HCT116 (cell line): ENCODE data around the gene OR2V2. TPM values are rescaled to one million over a fixed set of nuclear protein-coding genes. Genes with fewer than 3 reads are reported as not detected.

Experiments used
- ATAC-seq: fragments of 200-7000 bp; cut with Tn5 transposase; 2 replicates; pipeline ENCODE4 v1.9.1; 2020; ENCODE audit warnings: mild to moderate bottlenecking, moderate library complexity
- BruUV-seq: library from RNA; stranded (reverse); fragments of 400-500 nt; replicated peaks from 2 replicates; lab custom pipeline; 2021; lab: Mats Ljungman, UMichigan
- CTCF ChIA-PET: fragments of 300-600 bp; sonication (Branson Sonifier 250); formaldehyde crosslinking; loops from one replicate; lab custom pipeline; 2021; ENCODE audit warnings: antibody characterized with exemption; lab: Charles Lee
- POLR2A ChIA-PET: fragments of 300-600, 350-600 bp; sonication (Branson Sonifier 250); formaldehyde crosslinking; loops from one replicate; lab custom pipeline; 2021; ENCODE audit warnings: antibody characterized with exemption; lab: Charles Lee
- RAD21 ChIA-PET, 2 experiments: fragments of 300-600 bp; sonication (Branson Sonifier 250); formaldehyde crosslinking; loops; one replicate each; lab custom pipeline; 2023; ENCODE audit warnings: low total read pairs in 2 of 2; ENCODE audit not compliant: uncharacterized antibody in 2 of 2, unreplicated experiment in 2 of 2, low non-redundant PET in 1 of 2; lab: Charles Lee
- DNase-seq: peaks from one replicate; pipeline ENCODE4 v3.0.0-alpha.2; 2010; ENCODE audit warnings: low read depth, low spot score
- H2AFZ ChIP-seq: fragments of 200-600 bp; shearing (Covaris generic), sonication (generic); 2 replicates; pipeline ENCODE4 v1.6.1; 2017; ENCODE audit warnings: low read depth, mixed run types, mixed read lengths, antibody characterized with exemption, low read length; ENCODE audit not compliant: poor library complexity, severe bottlenecking
- H3K27ac ChIP-seq: 2 replicates; pipeline ENCODE4 v1.5.1; 2012; ENCODE audit warnings: low read depth, low read length
- H3K27me3 ChIP-seq: fragments of 200-600 bp; sonication (generic); 2 replicates; pipeline ENCODE4 v1.6.1; 2016; ENCODE audit warnings: mixed run types, low read length, mixed read lengths; ENCODE audit not compliant: insufficient read depth
- H3K36me3 ChIP-seq, 2 experiments: fragments of 200-500 bp in 1 of 2; fragments of 200-600 bp in 1 of 2; sonication (Bioruptor generic) in 1 of 2; sonication (generic) in 1 of 2; 2 replicates each; pipeline versions ENCODE4 v1.5.1 to v1.6.1; 2014 to 2016; ENCODE audit warnings: low read length in 2 of 2, inconsistent platforms in 1 of 2, mixed read lengths in 1 of 2, mixed run types in 1 of 2; ENCODE audit not compliant: insufficient read depth in 2 of 2, control insufficient read depth in 1 of 2
- H3K4me1 ChIP-seq, 2 experiments: fragments of 200-600 bp in 1 of 2; sonication (generic) in 1 of 2; 2 replicates each; pipeline versions ENCODE4 v1.5.1 to v1.6.1; 2012 to 2017; ENCODE audit warnings: low read length in 2 of 2, inconsistent platforms in 1 of 2, mild to moderate bottlenecking in 1 of 2, mixed read lengths in 1 of 2, mixed run types in 1 of 2, moderate library complexity in 1 of 2; ENCODE audit not compliant: insufficient read depth in 2 of 2, control insufficient read depth in 1 of 2
- H3K4me2 ChIP-seq: fragments of 200-600 bp; sonication (generic); 2 replicates; pipeline ENCODE4 v1.6.1; 2017; ENCODE audit warnings: mixed run types, low read length, mixed read lengths
- H3K4me3 ChIP-seq, 2 experiments: fragments of 200-600 bp in 1 of 2; sonication (generic) in 1 of 2; replicated peaks in 1 of 2; 2 replicates each; pipeline ENCODE4 v1.5.1; 2011 to 2016; ENCODE audit warnings: low read length in 2 of 2, control low read depth in 1 of 2, low read depth in 1 of 2, mild to moderate bottlenecking in 1 of 2, mixed read lengths in 1 of 2, mixed run types in 1 of 2
- H3K79me2 ChIP-seq: fragments of 200-600 bp; sonication (generic); 2 replicates; pipeline ENCODE4 v1.6.1; 2017; ENCODE audit warnings: mild to moderate bottlenecking, mixed run types, low read length, moderate library complexity, mixed read lengths; ENCODE audit not compliant: insufficient read depth
- H3K9ac ChIP-seq: fragments of 200-600 bp; sonication (generic); 2 replicates; pipeline ENCODE4 v1.6.1; 2016; ENCODE audit warnings: low read length, mixed read lengths
- H3K9me2 ChIP-seq: fragments of 200-600 bp; sonication (generic), shearing (Covaris generic); 2 replicates; pipeline ENCODE4 v1.6.1; 2017; ENCODE audit warnings: mixed run types, mild to moderate bottlenecking, moderate library complexity; ENCODE audit not compliant: insufficient read depth
- H3K9me3 ChIP-seq, 2 experiments: fragments of 200-500 bp in 1 of 2; fragments of 200-600 bp in 1 of 2; sonication (Bioruptor generic) in 1 of 2; sonication (generic) in 1 of 2; 2 replicates each; pipeline ENCODE4 v1.6.1; 2014 to 2017; ENCODE audit warnings: low read length in 2 of 2, mixed read lengths in 2 of 2, inconsistent platforms in 1 of 2, low read depth in 1 of 2, mild to moderate bottlenecking in 1 of 2, mixed run types in 1 of 2, moderate library complexity in 1 of 2; ENCODE audit not compliant: control insufficient read depth in 1 of 2, insufficient read depth in 1 of 2
- H4K20me1 ChIP-seq: fragments of 200-600 bp; sonication (generic), shearing (Covaris generic); 2 replicates; pipeline ENCODE4 v1.6.1; 2017; ENCODE audit warnings: mixed run types, mild to moderate bottlenecking, moderate library complexity; ENCODE audit not compliant: insufficient read depth
- ATF3 ChIP-seq: IDR thresholded peaks from 2 replicates; pipeline ENCODE4 v1.6.1; 2012
- CBX3 ChIP-seq: IDR thresholded peaks from 2 replicates; pipeline ENCODE4 v1.6.1; 2012; ENCODE audit warnings: low read depth
- CTCF ChIP-seq, 3 experiments: fragments of 200-600 bp in 1 of 3; sonication (generic) in 1 of 3; IDR thresholded peaks in 2 of 3; conservative IDR thresholded peaks in 1 of 3; 2 replicates each; pipeline ENCODE4 v1.5.1; 2012 to 2017; ENCODE audit warnings: low read depth in 2 of 3, low read length in 2 of 3, antibody characterized with exemption in 1 of 3, borderline replicate concordance in 1 of 3, control low read depth in 1 of 3, mild to moderate bottlenecking in 1 of 3, mixed read lengths in 1 of 3, mixed run types in 1 of 3, moderate library complexity in 1 of 3; ENCODE audit not compliant: insufficient read depth in 1 of 3
- ELF1 ChIP-seq: IDR thresholded peaks from 2 replicates; pipeline ENCODE4 v1.6.1; 2012; ENCODE audit warnings: low read depth, borderline replicate concordance
- SIN3A ChIP-seq: IDR thresholded peaks from 2 replicates; pipeline ENCODE4 v1.6.1; 2012; ENCODE audit warnings: low read depth
- SRF ChIP-seq: IDR thresholded peaks from 2 replicates; pipeline ENCODE4 v1.6.1; 2012; ENCODE audit warnings: low read depth
- ZBTB33 ChIP-seq: IDR thresholded peaks from 2 replicates; pipeline ENCODE4 v1.6.1; 2011; ENCODE audit warnings: mild to moderate bottlenecking, low read length, moderate library complexity; ENCODE audit not compliant: insufficient replicate concordance; ENCODE audit errors: extremely low read depth
- ZFX ChIP-seq: fragments of 450-650 bp; IDR thresholded peaks from 2 replicates; pipeline ENCODE4 v1.6.1; 2017
- intact Hi-C: fragments of 100-400 bp; cut with micrococcal nuclease; formaldehyde crosslinking; loops from 2 replicates; pipeline ENCODE4 v1.10.0; 2022
- total RNA-seq: library from RNA; stranded (reverse); gene quantifications from one replicate; pipeline ENCODE4 v1.2.1, GENCODE V29; 2021; ENCODE audit not compliant: unreplicated experiment

The OR2V2 gene
- total RNA-seq, 1 experiment from 2014 or later, result not detected

GRCh38 chr5:181187500-181188213 lies 40.3 kb downstream of the OR2V2 start:
- BruUV-seq, result no TSS peak
- Histone ChIP-seq H3K9ac (peak overlapping the region; percentile 45), H3K4me2 (peak overlapping the region; percentile 90), H3K79me2 (0 out of 2 replicates have a peak, but pooled peaks cover 6% of the 10 kb centered on the region), H2AFZ (peak overlapping the region; percentile 93), H4K20me1 (no peaks in the 10 kb centered on the region), H3K4me3 (peak overlapping the region; percentile 29 to 42), H3K9me3 (no peaks in the 10 kb centered on the region), H3K36me3 (no peaks in the 10 kb centered on the region), H3K4me1 (peaks cover 23 to 56% of the 10 kb centered on the region in 2 experiments), H3K9me2 (no peaks in the 10 kb centered on the region), H3K27me3 (no peaks in the 10 kb centered on the region), H3K27ac (peak overlapping the region; percentile 67)
- peak; percentile 40 for ATAC-seq
- DNase-seq, result peak; percentile 86
- RAD21 ChIA-PET, result no interaction called here
- POLR2A ChIA-PET, result interaction anchor here (0.7 to 3.2 kb wide), 8 partner anchors 14 to 49 kb away, joined by 3 to 13 read pairs (median 4); partner anchors contain the start of genes TRIM41 and TRIM7
- intact Hi-C loops, result loop anchor here (1.0 to 2.0 kb wide), 4 partner anchors 15 to 35 kb away; no protein-coding TSS in a partner anchor
- TF ChIP-seq ZFX, result no peak
- TF ChIP-seq SIN3A, result no peak
- no peak for TF ChIP-seq CBX3
- TF ChIP-seq ATF3, result no peak
- peak; percentile 51 for TF ChIP-seq ZBTB33
- peak in 2 of 3 experiments; percentile 31 to 32; a peak in 3 of 6 replicates for TF ChIP-seq CTCF (IDR thresholded peaks at IDR 0.05 in 2 of 3, conservative IDR thresholded peaks at IDR 0.05 in 1 of 3; ENCODE audit: borderline replicate concordance in 1 of 3, insufficient read depth in 1 of 3, low read depth in 2 of 3, low read length in 2 of 3)
- TF ChIP-seq SRF, result no peak
- no peak for TF ChIP-seq ELF1
- TF ChIP-seq, all 23 proteins: peak for 2
- CTCF ChIA-PET, result interaction anchor here (0.9 kb wide), 1 partner anchor 14 kb away, joined by 6 read pairs; no protein-coding TSS in a partner anchor
